ENCODE data around the gene TRPV4. TPM values are rescaled to one million over a fixed set of nuclear protein-coding genes. Genes with fewer than 3 reads are reported as not detected.

TRPV4 gene
- total RNA-seq, 1 experiment from 2014 or later: 3.1 TPM

- BruUV-seq (replicated peaks): no TSS peak
- Histone ChIP-seq H3K27ac (peak within 1 kb of the TSS; percentile 56), H3F3A (ENCODE audit: insufficient read depth, low read depth) (peaks cover 34% of the 10 kb centered on the region), H3K4me1 (replicated peaks; ENCODE audit: insufficient read depth) (peaks cover 88% of the 10 kb centered on the region), H3K4me3 (peak within 1 kb of the TSS; percentile 79), H3K4me2 (peak within 1 kb of the TSS; percentile 89), H2AFZ (peak within 1 kb of the TSS; percentile 89), H3K36me3 (ENCODE audit: low read depth) (no peaks in the 10 kb centered on the region), H3K9me2 (ENCODE audit: insufficient read depth) (no peaks in the 10 kb centered on the region), H4K20me1 (ENCODE audit: insufficient read depth) (no peaks in the 10 kb centered on the region), H3K27me3 (ENCODE audit: insufficient read depth, low read depth) (no peaks in the 10 kb centered on the region), H3K9me3 (ENCODE audit: insufficient read depth, low read depth) (no peaks in the 10 kb centered on the region), H3K79me2 (ENCODE audit: low read depth) (peaks cover 41% of the 10 kb centered on the region)
- ChIA-PET POLR2A (ENCODE audit: unreplicated experiment) (no interaction called here), CTCF (interaction anchor here (0.9 to 1.0 kb wide), 2 partner anchors 27 kb away, joined by 3 to 4 read pairs; no protein-coding TSS in a partner anchor)
- intact Hi-C loops (cut with micrococcal nuclease; ENCODE audit: unreplicated experiment): loop anchor here (1.0 kb wide), 2 partner anchors 27 to 75 kb away; no protein-coding TSS in a partner anchor
- TF ChIP-seq CTCF (conservative IDR thresholded peaks at IDR 0.05) (no peak), EZH2 (IDR thresholded peaks at IDR 0.05; ENCODE audit: low read depth) (no peak)
- peak; percentile 69 to 93 for DNase-seq
Measured at GRCh38 chr12:109880043-109880931, 47.1 kb upstream of the TRPV4 start, which contains the start of gene GLTP. Gene GLTP (minus strand): TSS chr12:109880541. CDS start chr12:109880374, 167 bp downstream.

GRCh38 chr12:109879351-109880042 is 46.3 kb upstream of the TRPV4 start:
- peak overlapping the region; percentile 84 for H3K4me2 ChIP-seq
- peak overlapping the region; percentile 79 for H3K4me3 ChIP-seq
- ChIA-PET POLR2A (ENCODE audit: unreplicated experiment) (no interaction called here), CTCF (interaction anchor here (1.0 kb wide), 1 partner anchor 26 kb away, joined by 3 read pairs; no protein-coding TSS in a partner anchor)
- no peak overlapping the region for H3K27ac ChIP-seq
- intact Hi-C loops (cut with micrococcal nuclease; ENCODE audit: unreplicated experiment): loop anchor here (1.0 kb wide), 2 partner anchors 26 to 74 kb away; no protein-coding TSS in a partner anchor
- DNase-seq: no peak
- peaks cover 88% of the 10 kb centered on the region for H3K4me1 ChIP-seq (replicated peaks; ENCODE audit: insufficient read depth)
- TF ChIP-seq EZH2 (IDR thresholded peaks at IDR 0.05; ENCODE audit: low read depth): no peak
- TF ChIP-seq CTCF (conservative IDR thresholded peaks at IDR 0.05): no peak
- H3K36me3 ChIP-seq (ENCODE audit: low read depth): no peaks in the 10 kb centered on the region
- H3K9me2 ChIP-seq (ENCODE audit: insufficient read depth): no peaks in the 10 kb centered on the region
- H4K20me1 ChIP-seq (ENCODE audit: insufficient read depth): no peaks in the 10 kb centered on the region
- BruUV-seq (replicated peaks): TSS peak; percentile 53
- H2AFZ ChIP-seq: peak overlapping the region; percentile 89
- H3K9me3 ChIP-seq (ENCODE audit: insufficient read depth, low read depth): no peaks in the 10 kb centered on the region
- peaks cover 37% of the 10 kb centered on the region for H3F3A ChIP-seq (ENCODE audit: insufficient read depth, low read depth)
- no peaks in the 10 kb centered on the region for H3K27me3 ChIP-seq (ENCODE audit: insufficient read depth, low read depth)
- H3K79me2 ChIP-seq (ENCODE audit: low read depth): peaks cover 47% of the 10 kb centered on the region

- Histone ChIP-seq H3K27ac (no peak overlapping the region), H3K9me2 (ENCODE audit: insufficient read depth) (no peaks in the 10 kb centered on the region), H4K20me1 (ENCODE audit: insufficient read depth) (no peaks in the 10 kb centered on the region), H3K36me3 (ENCODE audit: low read depth) (no peaks in the 10 kb centered on the region), H3K4me2 (peak overlapping the region; percentile 84), H3K27me3 (ENCODE audit: insufficient read depth, low read depth) (no peaks in the 10 kb centered on the region), H3K4me3 (peak overlapping the region; percentile 79; the same call in 1 of the 2 replicates), H3K79me2 (ENCODE audit: low read depth) (peaks cover 54% of the 10 kb centered on the region), H3K9me3 (ENCODE audit: insufficient read depth, low read depth) (no peaks in the 10 kb centered on the region), H3F3A (ENCODE audit: insufficient read depth, low read depth) (peaks cover 41% of the 10 kb centered on the region), H2AFZ (no peak overlapping the region), H3K4me1 (replicated peaks; ENCODE audit: insufficient read depth) (peaks cover 88% of the 10 kb centered on the region)
- TF ChIP-seq EZH2 (IDR thresholded peaks at IDR 0.05; ENCODE audit: low read depth) (no peak), CTCF (conservative IDR thresholded peaks at IDR 0.05) (no peak)
- BruUV-seq (replicated peaks): no TSS peak
- intact Hi-C loops (cut with micrococcal nuclease; ENCODE audit: unreplicated experiment): no loop called here
- POLR2A ChIA-PET (ENCODE audit: unreplicated experiment): no interaction called here
- CTCF ChIA-PET: interaction anchor here (1.0 kb wide), 1 partner anchor 25 kb away, joined by 3 read pairs; no protein-coding TSS in a partner anchor
- no peak for DNase-seq
Measured at GRCh38 chr12:109878749-109879148, 45.6 kb upstream of the TRPV4 start.

Data from PC-9 (cell line).